LHCN-M2 (cell line): Measurements from ENCODE around the gene ANKS1A. TPM values are rescaled to one million over a fixed set of nuclear protein-coding genes. Genes with fewer than 3 reads are reported as not detected.
"Not testable (repeated sequence)": the region's sequence is repeated elsewhere in the genome, so short reads cannot be mapped to it uniquely, and the experiment has no call there.

Experiments used
- DNase-seq: peaks from one replicate; pipeline ENCODE4 v3.0.0-alpha.2; 2012; ENCODE audit warnings: low read depth
- total RNA-seq: library from RNA; depleted of rRNA; stranded (reverse); fragments of >200 nt; gene quantifications from 2 replicates; pipeline ENCODE4 v1.2.3, GENCODE V29; 2014; rRNA removed

The ANKS1A gene
- total RNA-seq, 1 experiment from 2014 or later: 13.4 TPM

DNA sequence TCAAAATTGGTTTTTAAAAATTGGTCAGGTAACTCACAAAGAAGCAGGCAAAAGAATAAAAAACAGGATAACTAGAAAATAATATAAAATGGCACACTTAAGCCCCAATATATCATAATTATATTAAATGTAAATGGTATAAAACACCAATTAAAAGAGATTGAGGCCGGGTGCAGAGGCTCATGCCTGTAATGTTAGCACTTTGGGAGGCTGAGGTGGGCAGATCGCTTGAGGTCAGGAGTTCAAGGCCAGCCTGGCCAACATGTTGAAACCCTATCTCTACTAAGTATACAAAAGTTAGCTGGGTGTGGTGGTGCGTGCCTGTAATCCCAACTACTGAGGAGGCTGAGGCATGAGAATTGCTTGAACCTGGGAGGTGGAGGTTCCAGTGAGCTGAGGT lies 216.0 kb downstream of the ANKS1A start:
- no peak for DNase-seq

DNA sequence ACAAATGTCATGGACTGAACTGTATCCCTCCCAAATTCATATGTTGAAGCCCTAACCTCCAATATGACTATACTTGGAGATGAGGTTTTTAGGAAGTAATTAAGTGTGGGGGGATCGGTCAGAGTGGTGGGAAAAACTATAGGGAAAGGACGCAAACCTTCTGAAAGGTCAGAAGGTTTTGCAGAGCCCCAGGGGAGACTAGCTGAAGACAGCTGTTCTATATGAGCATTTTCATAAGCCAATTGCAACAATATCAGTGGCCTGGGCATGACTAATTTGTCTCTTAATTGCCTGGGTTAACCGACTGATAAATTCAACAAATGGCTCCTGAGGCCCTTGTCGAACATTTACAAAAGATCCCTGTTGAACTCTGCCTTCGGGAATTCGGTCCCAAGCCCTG lies 217.0 kb downstream of the ANKS1A start:
- DNase-seq: peak; percentile 31

DNA sequence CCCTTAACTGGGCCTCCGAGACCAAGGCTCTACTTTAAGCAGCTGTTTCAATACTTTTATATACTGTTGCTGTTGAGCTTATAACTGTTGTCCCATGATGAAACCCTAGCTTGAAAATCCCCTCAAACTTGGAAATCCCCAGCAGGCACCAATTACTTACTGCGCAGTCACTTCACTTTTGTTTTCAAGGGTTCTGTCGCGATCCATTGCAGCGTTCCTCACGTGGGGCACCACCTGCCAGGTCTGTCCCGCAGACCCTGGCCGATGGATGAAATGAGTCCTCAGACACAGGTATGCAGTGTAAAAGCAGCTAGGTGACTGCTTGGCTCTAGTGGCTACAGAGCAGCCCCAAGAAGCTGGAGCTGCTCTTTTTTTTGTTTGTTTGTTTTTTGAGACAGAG lies 218.2 kb downstream of the ANKS1A start:
- DNase-seq: not testable (repeated sequence)

DNA sequence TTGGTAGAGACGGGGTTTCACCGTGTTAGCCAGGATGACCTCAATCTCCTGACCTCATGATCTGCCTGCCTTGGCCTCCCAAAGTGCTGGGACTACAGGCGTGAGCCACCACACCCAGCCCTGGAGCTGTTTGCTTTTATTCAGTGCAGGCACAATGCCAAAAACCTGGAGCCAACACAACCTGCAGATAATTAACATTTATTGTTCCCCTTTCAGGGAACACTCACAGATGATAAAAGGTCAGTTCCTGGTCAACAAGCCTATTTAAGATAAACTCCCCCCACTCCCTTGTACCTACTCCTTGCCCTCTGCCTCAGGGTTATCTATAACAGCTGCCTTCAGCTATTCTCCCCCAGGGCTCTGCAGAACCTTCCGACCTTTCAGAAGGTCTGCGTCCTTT lies 218.7 kb downstream of the ANKS1A start:
- not testable (repeated sequence) for DNase-seq

DNA sequence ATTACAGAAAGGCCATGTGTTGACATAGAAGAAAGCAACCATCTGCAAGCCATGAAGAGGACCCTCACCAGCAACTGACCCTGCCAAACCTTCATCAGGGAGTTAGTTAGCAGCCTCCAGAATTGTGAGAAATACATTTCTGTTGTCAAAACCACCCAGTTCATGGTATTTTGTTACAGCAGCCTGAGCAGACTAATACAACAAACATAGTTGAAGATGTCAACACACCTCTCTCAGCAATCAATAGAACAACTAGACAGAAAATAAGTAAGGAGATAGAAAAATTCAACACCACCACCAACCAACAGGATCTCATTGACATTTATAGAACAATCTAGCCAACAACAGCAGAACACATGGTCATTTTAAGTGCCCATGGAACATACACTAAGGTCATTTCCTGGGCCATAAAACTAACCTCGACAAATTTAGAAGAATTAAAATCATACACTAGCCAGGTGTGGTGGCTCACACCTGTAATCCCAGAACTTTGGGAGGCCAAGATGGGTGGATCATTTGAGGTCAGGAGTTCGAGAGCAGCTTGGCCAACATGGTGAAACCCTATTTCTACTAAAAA lies 219.3 kb downstream of the ANKS1A start:
- no peak for DNase-seq

DNA sequence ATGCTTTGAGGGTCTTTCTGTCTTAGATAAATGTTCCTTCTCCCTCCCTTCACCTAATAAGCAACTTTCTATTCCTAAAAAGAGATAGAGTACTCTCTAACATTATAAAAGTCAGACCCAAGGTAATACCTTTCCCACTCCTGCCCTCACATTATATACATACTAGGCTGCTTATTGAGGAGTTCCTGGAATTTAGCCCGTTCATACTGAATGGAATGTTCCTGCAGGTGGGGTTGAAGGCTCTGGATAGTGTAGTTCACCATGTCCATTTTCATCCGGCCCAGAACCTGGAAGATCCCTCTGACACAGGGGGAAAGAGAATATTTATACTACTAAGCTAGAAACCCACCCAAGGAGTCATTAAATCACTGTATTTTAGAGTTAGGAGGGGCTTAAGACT lies 231.7 kb downstream of the ANKS1A start:
- no peak for DNase-seq

DNA sequence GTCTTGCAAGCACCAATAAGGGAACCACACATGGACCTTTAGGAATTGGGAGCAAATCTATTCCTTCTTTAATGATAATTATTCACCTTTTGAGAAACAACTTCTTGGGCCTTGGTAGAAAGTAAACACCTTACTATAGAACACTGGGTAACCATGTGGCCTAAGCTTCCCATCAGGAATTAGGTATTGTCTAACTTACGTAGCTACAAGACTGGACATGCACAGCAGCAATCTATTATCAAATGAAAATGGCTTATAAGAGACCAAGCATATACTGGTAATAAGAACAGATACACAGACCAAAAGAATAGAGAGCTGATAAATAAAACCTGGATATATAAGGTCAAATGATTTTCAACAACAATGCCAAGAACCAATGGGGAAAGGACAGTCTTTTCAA lies 235.3 kb downstream of the ANKS1A start:
- no peak for DNase-seq

DNA sequence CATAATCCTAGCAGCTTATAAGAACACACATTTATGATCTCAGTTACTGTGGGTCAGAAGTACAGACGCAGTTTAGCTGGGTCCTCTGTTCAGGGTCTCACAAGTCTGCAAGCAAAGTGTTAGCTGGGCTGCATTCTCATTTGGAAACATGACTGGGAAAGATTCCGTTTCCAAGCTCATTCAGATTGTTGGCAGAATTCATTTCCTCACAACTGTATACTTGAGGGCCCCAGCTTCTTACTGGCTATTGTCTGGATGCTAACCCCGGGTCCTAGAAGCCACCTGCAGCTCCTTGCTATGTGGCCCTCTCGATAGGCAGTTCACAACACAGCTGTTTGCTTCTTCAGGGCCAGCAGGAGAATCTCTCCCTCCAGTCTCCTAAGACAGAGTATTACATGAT lies 239.0 kb downstream of the ANKS1A start:
- no peak for DNase-seq

DNA sequence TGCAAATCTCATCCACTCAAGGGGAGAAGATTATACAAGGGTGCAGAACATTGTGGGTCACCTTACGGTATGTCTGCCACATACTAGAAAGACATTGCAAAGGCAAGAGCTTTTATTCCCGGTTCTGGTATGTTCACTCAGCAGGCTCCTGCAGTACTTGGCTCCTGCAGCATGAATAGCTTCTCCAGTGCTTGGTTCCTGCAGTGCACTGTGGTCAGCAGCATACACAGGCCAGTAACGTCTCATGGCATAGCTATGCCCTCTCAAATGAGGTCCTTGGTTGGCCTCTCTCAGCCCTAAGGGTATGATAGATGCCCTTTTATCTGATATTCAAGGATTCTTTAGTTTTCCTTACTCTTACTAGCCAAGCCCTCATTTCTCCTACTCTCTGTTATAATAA lies 239.4 kb downstream of the ANKS1A start:
- peak; percentile 12 for DNase-seq

DNA sequence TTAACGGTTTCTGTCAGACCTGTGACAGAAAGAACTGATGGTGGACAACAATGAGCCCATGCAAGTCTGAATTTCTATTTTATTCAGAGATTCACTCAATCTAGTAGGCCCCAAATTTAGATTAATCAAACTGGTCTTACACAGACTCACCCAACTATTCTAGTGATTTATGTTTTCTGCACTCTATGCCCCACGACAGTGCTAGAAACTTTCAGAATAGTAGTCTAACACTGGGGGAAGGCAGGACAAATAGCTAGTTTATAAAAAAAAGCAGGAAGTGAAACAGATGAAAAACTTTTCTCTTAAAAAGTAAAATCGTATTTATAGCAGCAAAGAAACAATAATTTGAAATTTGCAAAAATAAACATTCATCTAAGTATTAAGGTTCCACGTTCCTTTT lies 247.1 kb downstream of the ANKS1A start:
- DNase-seq: no peak

DNA sequence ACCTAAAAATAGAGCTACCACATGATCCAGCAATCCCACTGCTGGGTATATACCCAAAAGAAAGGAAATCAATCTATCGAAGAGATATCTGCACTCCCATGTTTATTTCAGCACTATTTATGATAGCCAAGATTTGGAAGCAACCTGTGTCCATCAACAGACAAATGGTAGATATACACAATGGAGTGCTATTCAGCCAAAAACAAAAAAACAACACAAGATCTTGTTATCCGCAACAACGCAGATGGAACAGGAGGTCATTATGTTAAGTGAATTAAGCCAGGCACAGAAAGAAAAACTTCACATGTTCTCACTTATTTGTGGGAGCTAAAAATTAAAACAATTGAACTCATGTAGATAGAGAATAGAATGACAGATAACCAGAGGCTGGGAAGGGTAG lies 249.1 kb downstream of the ANKS1A start:
- not testable (repeated sequence) for DNase-seq

DNA sequence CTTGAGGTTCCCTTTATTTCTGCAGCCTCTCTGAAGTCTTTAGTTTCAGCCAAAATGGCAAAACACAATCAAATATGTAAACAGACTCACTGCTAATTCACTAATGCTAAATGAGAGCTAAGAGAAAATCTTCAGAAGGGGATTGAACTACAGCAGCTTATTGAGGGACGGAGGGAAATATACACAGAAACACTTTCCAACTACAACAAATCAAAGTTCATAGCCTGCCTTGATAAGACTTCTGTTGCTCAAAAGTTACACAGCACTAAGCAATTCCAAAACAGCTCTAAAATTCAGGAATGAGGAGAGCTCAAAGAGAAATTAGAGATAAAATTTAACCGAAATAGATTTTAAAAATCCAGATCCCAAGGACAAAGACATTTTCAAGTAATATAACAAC lies 250.4 kb downstream of the ANKS1A start:
- DNase-seq: no peak

DNA sequence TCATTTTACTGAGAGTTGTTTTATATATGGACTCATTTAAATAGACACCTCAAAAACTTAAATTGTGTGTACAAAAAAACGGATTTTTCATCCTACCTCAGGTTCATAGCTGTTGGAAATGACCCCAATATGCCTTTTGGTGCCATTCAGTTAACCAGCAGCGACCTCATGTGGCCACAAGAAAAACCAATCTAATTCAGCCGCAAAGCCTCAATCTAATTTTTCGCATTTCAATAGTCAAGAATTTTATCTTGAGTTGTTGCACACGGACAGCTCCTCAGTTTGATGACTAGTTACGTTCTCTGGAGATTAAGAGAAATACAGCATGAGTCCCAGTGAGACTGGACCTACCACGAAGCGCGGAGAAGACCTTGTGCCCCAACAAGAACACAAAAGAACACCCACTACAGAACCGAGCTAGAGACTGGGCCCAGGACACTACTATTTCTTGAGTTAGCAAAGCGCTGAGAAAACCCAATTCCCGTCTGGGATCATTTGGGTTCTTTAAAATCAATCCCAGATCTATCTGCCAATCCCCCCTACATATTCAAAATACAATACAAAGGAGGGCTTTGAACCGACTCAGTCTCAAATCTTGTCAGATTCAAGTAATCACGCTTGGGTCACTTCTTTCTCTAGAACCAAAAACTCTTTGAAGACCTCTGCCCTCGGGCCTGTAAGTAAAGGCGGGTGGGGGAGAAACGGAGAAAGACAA lies 251.0 kb downstream of the ANKS1A start:
- peak; percentile 60 for DNase-seq

DNA sequence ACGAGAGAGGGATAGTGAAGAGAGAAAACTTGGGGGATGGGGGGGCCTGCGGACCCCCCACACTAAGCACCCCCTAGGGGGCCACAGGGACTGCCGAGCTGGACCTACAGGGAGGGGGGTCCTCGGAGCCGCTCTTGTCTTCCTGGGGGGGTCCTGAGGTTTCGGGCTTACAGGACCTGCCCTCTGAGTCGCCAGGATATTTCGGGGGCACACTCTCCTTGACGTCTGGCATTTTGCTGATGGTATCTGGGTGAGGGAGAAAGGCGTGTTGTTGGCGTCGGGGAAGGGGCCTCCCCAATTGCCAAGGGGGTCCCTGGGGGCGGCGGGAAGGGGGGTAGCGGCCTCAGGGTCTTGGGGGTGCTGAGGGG lies 251.6 kb downstream of the ANKS1A start:
- DNase-seq: no peak

Other genes starting within 250 kb of the ANKS1A start
- 24.4 and 24.5 TPM in 2 replicates for gene ILRUN, start 192.5 kb upstream of the ANKS1A start, total RNA-seq
- gene SNRPC, start 131.8 kb upstream of the ANKS1A start, total RNA-seq: 93.3 and 105 TPM in 2 replicates
- 1.2 and 2.2 TPM in 2 replicates for gene BLTP3A, start 97.2 kb upstream of the ANKS1A start, total RNA-seq
- gene TAF11, start 1.2 kb upstream of the ANKS1A start, total RNA-seq: 18.0 and 20.0 TPM in 2 replicates